Measurements from ENCODE around the gene YIPF5.
A peak's percentile ranks its signal among the peaks of the same experiment; 100 is the strongest.

Gene YIPF5

GRCh38 chr5:144169904-144170275 lies 569 bp downstream of the YIPF5 start:
- Histone ChIP-seq H3K79me2 (ENCODE audit: control insufficient read depth, insufficient read depth, low read length, poor library complexity) (peaks cover 6% of the 10 kb centered on the region), H3K9me3 (ENCODE audit: insufficient read depth, low read depth, low read length) (no peaks in the 10 kb centered on the region), H3K79me1 (ENCODE audit: low read length) (peaks cover 6% of the 10 kb centered on the region), H4K91ac (ENCODE audit: low read depth, low read length) (peak overlapping the region; percentile 91), H3K4me2 (ENCODE audit: low read length) (peak overlapping the region; percentile 52), H3K18ac (ENCODE audit: low read length) (no peak overlapping the region), H2BK120ac (ENCODE audit: insufficient read depth, low read length, poor library complexity) (no peak overlapping the region), H3K4ac (ENCODE audit: low read depth, low read length) (peak overlapping the region; percentile 81), H4K12ac (ENCODE audit: low read depth, low read length) (peak overlapping the region; percentile 89), H3K14ac (ENCODE audit: low read length) (peak overlapping the region; percentile 96), H3K23ac (ENCODE audit: low read length) (no peak overlapping the region), H3K27me3 (ENCODE audit: insufficient read depth, low read length) (no peaks in the 10 kb centered on the region), H2AK5ac (ENCODE audit: low read length) (peak overlapping the region; percentile 74), H4K8ac (ENCODE audit: low read depth, low read length) (peak overlapping the region; percentile 98), H2BK5ac (ENCODE audit: low read depth, low read length, poor library complexity) (no peak overlapping the region), H3K36me3 (ENCODE audit: control insufficient read depth in 1 of 2, insufficient read depth in 2 of 2, low read length in 2 of 2) (peaks cover 2 to 5% of the 10 kb centered on the region in 2 experiments), H3K4me3 (ENCODE audit: low read depth, low read length) (peak overlapping the region; percentile 92), H3K4me1 (ENCODE audit: control insufficient read depth in 1 of 2, insufficient read depth in 2 of 2, low read length in 2 of 2) (no peaks in the 10 kb centered on the region), H2AFZ (ENCODE audit: insufficient read depth, low read length, poor library complexity) (peak overlapping the region; percentile 97), H3K27ac (ENCODE audit: low read depth, low read length) (peak overlapping the region; percentile 46), H2BK12ac (ENCODE audit: low read length) (no peak overlapping the region), H3K9ac (ENCODE audit: low read length) (peak overlapping the region; percentile 95)
- DNase-seq, result peak in 1 of 2 donors; percentile 39
- WGBS (ENCODE audit: extremely low coverage, insufficient coverage, insufficient read length), result no CpG with 5 or more reads among the region's 12 CpGs

DNA sequence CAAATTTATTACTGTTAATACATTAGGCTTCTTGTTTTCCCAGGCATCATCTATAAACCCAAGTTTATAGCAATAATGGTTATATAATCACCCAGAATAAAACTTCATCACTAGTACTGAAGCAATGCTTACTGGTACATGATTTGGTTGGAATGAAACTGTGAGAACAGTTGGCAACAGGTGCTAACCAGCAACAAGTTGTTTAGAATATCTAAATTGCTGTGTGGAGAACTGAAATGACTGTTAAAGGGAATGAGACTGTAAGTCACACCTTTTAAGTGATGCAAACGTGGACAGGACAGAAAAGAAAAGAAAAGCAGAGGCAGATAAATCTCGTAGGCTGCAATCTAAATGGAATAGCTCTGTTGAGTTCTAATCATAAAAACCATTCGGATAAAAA lies 2.5 kb downstream of the YIPF5 start:
- no peak overlapping the region for H4K8ac ChIP-seq (ENCODE audit: low read depth, low read length)
- no peak overlapping the region for H3K4ac ChIP-seq (ENCODE audit: low read depth, low read length)
- no peaks in the 10 kb centered on the region for H3K9me3 ChIP-seq (ENCODE audit: insufficient read depth, low read depth, low read length)
- no peak overlapping the region for H2AK5ac ChIP-seq (ENCODE audit: low read length)
- DNase-seq, result no peak
- H3K4me1 ChIP-seq (ENCODE audit: control insufficient read depth in 1 of 2, insufficient read depth in 2 of 2, low read length in 2 of 2), result no peaks in the 10 kb centered on the region
- no peak overlapping the region for H3K14ac ChIP-seq (ENCODE audit: low read length)
- H3K4me2 ChIP-seq (ENCODE audit: low read length), result no peak overlapping the region
- peaks cover 6% of the 10 kb centered on the region for H3K79me1 ChIP-seq (ENCODE audit: low read length)
- H2BK5ac ChIP-seq (ENCODE audit: low read depth, low read length, poor library complexity), result no peak overlapping the region
- no peak overlapping the region for H3K23ac ChIP-seq (ENCODE audit: low read length)
- no peak overlapping the region for H2AFZ ChIP-seq (ENCODE audit: insufficient read depth, low read length, poor library complexity)
- no peak overlapping the region for H4K91ac ChIP-seq (ENCODE audit: low read depth, low read length)
- no peak overlapping the region for H4K12ac ChIP-seq (ENCODE audit: low read depth, low read length)
- H3K79me2 ChIP-seq (ENCODE audit: control insufficient read depth, insufficient read depth, low read length, poor library complexity), result peaks cover 6% of the 10 kb centered on the region
- no peak overlapping the region for H2BK120ac ChIP-seq (ENCODE audit: insufficient read depth, low read length, poor library complexity)
- no peak overlapping the region for H3K27ac ChIP-seq (ENCODE audit: low read depth, low read length)
- WGBS (ENCODE audit: extremely low coverage, insufficient coverage, insufficient read length), result no CpG with 5 or more reads among the region's 3 CpGs
- H3K9ac ChIP-seq (ENCODE audit: low read length), result no peak overlapping the region
- H2BK12ac ChIP-seq (ENCODE audit: low read length), result no peak overlapping the region
- no peaks in the 10 kb centered on the region for H3K27me3 ChIP-seq (ENCODE audit: insufficient read depth, low read length)
- no peak overlapping the region for H3K18ac ChIP-seq (ENCODE audit: low read length)
- no peak overlapping the region for H3K4me3 ChIP-seq (ENCODE audit: low read depth, low read length)
- peaks cover 7 to 11% of the 10 kb centered on the region in 2 experiments for H3K36me3 ChIP-seq (ENCODE audit: control insufficient read depth in 1 of 2, insufficient read depth in 2 of 2, low read length in 2 of 2)

- Histone ChIP-seq H3K27me3 (ENCODE audit: insufficient read depth, low read length) (no peaks in the 10 kb centered on the region), H4K12ac (ENCODE audit: low read depth, low read length) (no peak overlapping the region), H3K9ac (ENCODE audit: low read length) (no peak overlapping the region), H3K4me3 (ENCODE audit: low read depth, low read length) (no peak overlapping the region), H3K9me3 (ENCODE audit: insufficient read depth, low read depth, low read length) (no peaks in the 10 kb centered on the region), H3K27ac (ENCODE audit: low read depth, low read length) (no peak overlapping the region), H3K14ac (ENCODE audit: low read length) (no peak overlapping the region), H4K8ac (ENCODE audit: low read depth, low read length) (no peak overlapping the region), H3K36me3 (ENCODE audit: control insufficient read depth in 1 of 2, insufficient read depth in 2 of 2, low read length in 2 of 2) (peaks cover 7 to 13% of the 10 kb centered on the region in 2 experiments), H2BK12ac (ENCODE audit: low read length) (no peak overlapping the region), H3K79me1 (ENCODE audit: low read length) (peaks cover 6% of the 10 kb centered on the region), H3K4ac (ENCODE audit: low read depth, low read length) (no peak overlapping the region), H3K18ac (ENCODE audit: low read length) (no peak overlapping the region), H2BK5ac (ENCODE audit: low read depth, low read length, poor library complexity) (no peak overlapping the region), H3K4me1 (ENCODE audit: control insufficient read depth in 1 of 2, insufficient read depth in 2 of 2, low read length in 2 of 2) (no peaks in the 10 kb centered on the region), H3K79me2 (ENCODE audit: control insufficient read depth, insufficient read depth, low read length, poor library complexity) (peaks cover 6% of the 10 kb centered on the region), H2BK120ac (ENCODE audit: insufficient read depth, low read length, poor library complexity) (no peak overlapping the region), H4K91ac (ENCODE audit: low read depth, low read length) (no peak overlapping the region), H3K23ac (ENCODE audit: low read length) (no peak overlapping the region), H2AK5ac (ENCODE audit: low read length) (no peak overlapping the region), H3K4me2 (ENCODE audit: low read length) (no peak overlapping the region), H2AFZ (ENCODE audit: insufficient read depth, low read length, poor library complexity) (no peak overlapping the region)
- peak in 1 of 2 donors; percentile 16 for DNase-seq
- no CpG with 5 or more reads among the region's 1 CpG for WGBS (ENCODE audit: extremely low coverage, insufficient coverage, insufficient read length)
Measured at GRCh38 chr5:144166696-144167095, 3.8 kb downstream of the YIPF5 start.

GRCh38 chr5:144162686-144163085 lies 7.8 kb downstream of the YIPF5 start:
- no peaks in the 10 kb centered on the region for H3K9me3 ChIP-seq (ENCODE audit: insufficient read depth, low read depth, low read length)
- no peak overlapping the region for H4K8ac ChIP-seq (ENCODE audit: low read depth, low read length)
- no peak overlapping the region for H3K18ac ChIP-seq (ENCODE audit: low read length)
- H3K23ac ChIP-seq (ENCODE audit: low read length), result no peak overlapping the region
- no peak overlapping the region for H3K27ac ChIP-seq (ENCODE audit: low read depth, low read length)
- no peaks in the 10 kb centered on the region for H3K79me1 ChIP-seq (ENCODE audit: low read length)
- no peak overlapping the region for H2BK12ac ChIP-seq (ENCODE audit: low read length)
- no peak overlapping the region for H3K9ac ChIP-seq (ENCODE audit: low read length)
- no peak overlapping the region for H3K4me2 ChIP-seq (ENCODE audit: low read length)
- no peak overlapping the region for H3K14ac ChIP-seq (ENCODE audit: low read length)
- H2BK5ac ChIP-seq (ENCODE audit: low read depth, low read length, poor library complexity), result no peak overlapping the region
- no peak overlapping the region for H2AK5ac ChIP-seq (ENCODE audit: low read length)
- no peak overlapping the region for H3K4ac ChIP-seq (ENCODE audit: low read depth, low read length)
- H4K12ac ChIP-seq (ENCODE audit: low read depth, low read length), result no peak overlapping the region
- no peaks in the 10 kb centered on the region for H3K27me3 ChIP-seq (ENCODE audit: insufficient read depth, low read length)
- H3K79me2 ChIP-seq (ENCODE audit: control insufficient read depth, insufficient read depth, low read length, poor library complexity), result no peaks in the 10 kb centered on the region
- no peak overlapping the region for H2BK120ac ChIP-seq (ENCODE audit: insufficient read depth, low read length, poor library complexity)
- DNase-seq, result no peak
- no peak overlapping the region for H3K4me3 ChIP-seq (ENCODE audit: low read depth, low read length)
- H4K91ac ChIP-seq (ENCODE audit: low read depth, low read length), result no peak overlapping the region
- WGBS (ENCODE audit: extremely low coverage, insufficient coverage, insufficient read length), result no CpG with 5 or more reads among the region's 1 CpG
- H3K36me3 ChIP-seq (ENCODE audit: control insufficient read depth in 1 of 2, insufficient read depth in 2 of 2, low read length in 2 of 2), result peaks cover 16 to 18% of the 10 kb centered on the region in 2 experiments
- no peak overlapping the region for H2AFZ ChIP-seq (ENCODE audit: insufficient read depth, low read length, poor library complexity)
- no peaks in the 10 kb centered on the region for H3K4me1 ChIP-seq (ENCODE audit: control insufficient read depth in 1 of 2, insufficient read depth in 2 of 2, low read length in 2 of 2)

Data from trophoblast cell (in vitro differentiated cells and primary cell).